ENCODE results near the gene PRSS22. TPM values are rescaled to one million over a fixed set of nuclear protein-coding genes. Genes with fewer than 3 reads are reported as not detected.
"Not testable (repeated sequence)": the region's sequence is repeated elsewhere in the genome, so short reads cannot be mapped to it uniquely, and the experiment has no call there.

PRSS22 gene, protein sequence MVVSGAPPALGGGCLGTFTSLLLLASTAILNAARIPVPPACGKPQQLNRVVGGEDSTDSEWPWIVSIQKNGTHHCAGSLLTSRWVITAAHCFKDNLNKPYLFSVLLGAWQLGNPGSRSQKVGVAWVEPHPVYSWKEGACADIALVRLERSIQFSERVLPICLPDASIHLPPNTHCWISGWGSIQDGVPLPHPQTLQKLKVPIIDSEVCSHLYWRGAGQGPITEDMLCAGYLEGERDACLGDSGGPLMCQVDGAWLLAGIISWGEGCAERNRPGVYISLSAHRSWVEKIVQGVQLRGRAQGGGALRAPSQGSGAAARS
- total RNA-seq = 10 to 100 TPM; 18.6 to 30.9 TPM

DNA sequence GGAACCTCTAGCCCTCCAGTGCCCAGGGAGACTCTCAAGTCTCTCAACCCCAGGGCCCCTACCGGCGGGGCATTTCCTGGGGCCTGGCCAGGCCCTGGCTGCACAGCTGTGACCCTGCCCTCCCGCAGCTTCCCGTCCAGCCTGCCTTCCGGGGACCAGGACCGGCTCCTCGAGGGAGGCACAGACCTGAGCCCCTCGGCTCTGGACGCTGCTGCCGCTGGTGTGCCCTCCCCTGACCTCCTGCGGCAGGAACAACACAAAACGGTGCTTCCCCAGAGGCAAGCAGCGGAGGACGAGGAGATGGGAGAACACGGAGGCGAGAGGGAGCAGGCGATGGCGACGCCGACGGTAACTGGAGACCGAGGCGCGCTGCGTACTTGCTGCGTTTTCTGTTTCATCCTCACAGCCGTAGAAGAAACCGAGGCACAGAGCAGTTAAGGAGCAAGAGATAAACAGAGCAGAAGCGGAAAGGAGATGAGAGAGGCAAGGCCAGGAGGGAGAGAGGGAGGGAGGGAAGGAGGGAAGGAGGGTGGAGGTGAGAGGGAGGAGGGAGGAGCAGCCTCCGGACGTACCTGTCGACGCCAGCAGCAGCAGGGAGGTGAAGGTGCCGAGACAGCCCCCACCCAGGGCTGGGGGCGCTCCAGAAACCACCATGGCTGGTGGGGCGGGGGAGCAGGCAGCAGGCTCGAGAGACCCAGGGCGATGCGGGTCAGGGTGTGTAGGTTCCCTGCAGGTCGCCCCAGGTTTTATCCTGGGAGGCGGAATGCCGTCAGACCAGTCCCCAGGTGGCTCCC, at the start of gene PRSS22:
TSS of gene PRSS22 (minus strand) at position 720 of the 794 bp plus-strand sequence. CDS start at position 654, 66 bp downstream.
- TF ChIP-seq POLR2AphosphoS5 (IDR thresholded peaks at IDR 0.05) (peak; percentile 36), POLR2A (IDR thresholded peaks at IDR 0.05) (peak; percentile 65)
- TF ChIP-seq, protein P1, sequence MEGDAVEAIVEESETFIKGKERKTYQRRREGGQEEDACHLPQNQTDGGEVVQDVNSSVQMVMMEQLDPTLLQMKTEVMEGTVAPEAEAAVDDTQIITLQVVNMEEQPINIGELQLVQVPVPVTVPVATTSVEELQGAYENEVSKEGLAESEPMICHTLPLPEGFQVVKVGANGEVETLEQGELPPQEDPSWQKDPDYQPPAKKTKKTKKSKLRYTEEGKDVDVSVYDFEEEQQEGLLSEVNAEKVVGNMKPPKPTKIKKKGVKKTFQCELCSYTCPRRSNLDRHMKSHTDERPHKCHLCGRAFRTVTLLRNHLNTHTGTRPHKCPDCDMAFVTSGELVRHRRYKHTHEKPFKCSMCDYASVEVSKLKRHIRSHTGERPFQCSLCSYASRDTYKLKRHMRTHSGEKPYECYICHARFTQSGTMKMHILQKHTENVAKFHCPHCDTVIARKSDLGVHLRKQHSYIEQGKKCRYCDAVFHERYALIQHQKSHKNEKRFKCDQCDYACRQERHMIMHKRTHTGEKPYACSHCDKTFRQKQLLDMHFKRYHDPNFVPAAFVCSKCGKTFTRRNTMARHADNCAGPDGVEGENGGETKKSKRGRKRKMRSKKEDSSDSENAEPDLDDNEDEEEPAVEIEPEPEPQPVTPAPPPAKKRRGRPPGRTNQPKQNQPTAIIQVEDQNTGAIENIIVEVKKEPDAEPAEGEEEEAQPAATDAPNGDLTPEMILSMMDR (IDR thresholded peaks at IDR 0.05) = no peak
- WGBS = 5% methylated on average over 42 of the region's 42 CpGs
- Histone ChIP-seq H3K4me3 (peak within 1 kb of the TSS; percentile 21 to 42), H3K9me3 (no peaks in the 10 kb centered on the region), H3K27ac (peak within 1 kb of the TSS; percentile 86 to 88), H3K27me3 (replicated peaks; ENCODE audit: insufficient read depth) (no peaks in the 10 kb centered on the region), H3K36me3 (no peaks in the 10 kb centered on the region), H3K4me1 (replicated peaks) (no peaks in the 10 kb centered on the region)
- peak; percentile 74 for DNase-seq (ENCODE audit: low spot score)
- intact Hi-C loops (cut with DNase I) = no loop called here

DNA sequence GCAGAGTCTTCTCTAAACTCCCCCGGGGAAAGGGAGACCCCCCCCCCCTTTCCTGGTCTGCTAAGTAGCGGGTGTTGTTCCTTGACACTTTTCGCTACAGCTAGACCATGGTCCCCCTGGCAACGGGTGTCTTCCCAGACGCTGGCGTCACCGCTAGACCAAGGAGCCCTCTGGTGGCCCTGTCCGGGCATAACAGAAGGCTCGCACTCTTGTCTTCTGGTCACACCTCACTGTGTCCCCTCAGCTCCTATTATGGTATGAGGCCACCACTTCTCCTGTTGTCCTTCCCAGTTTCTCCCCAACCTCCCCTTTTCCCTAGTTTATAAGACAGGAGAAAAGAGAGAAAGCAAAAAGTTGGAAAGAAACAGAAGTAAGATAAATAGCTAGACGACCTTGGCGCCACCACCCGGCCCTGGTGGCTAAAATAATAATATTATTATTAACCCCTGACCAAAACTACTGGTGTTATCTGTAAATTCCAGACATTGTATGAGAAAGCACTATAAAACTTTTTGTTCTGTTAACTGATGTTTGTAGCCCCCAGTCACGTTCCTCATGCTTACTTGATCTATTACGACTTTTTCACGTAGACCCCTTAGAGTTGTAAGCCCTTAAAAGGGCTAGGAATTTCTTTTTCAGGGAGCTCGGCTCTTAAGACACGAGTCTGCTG, 49.2 kb upstream of the PRSS22 start:
- H3K9me3 ChIP-seq; H3K4me1 ChIP-seq (replicated peaks); H3K36me3 ChIP-seq; H3K27ac ChIP-seq; intact Hi-C loops (cut with DNase I); H3K4me3 ChIP-seq; H3K27me3 ChIP-seq (replicated peaks; ENCODE audit: insufficient read depth): not testable (repeated sequence)
- DNase-seq (ENCODE audit: low spot score) = peak; percentile 39
- TF ChIP-seq, protein P1 (IDR thresholded peaks at IDR 0.05) = peak in 3 of 4 experiments; percentile 36 to 84 (median 71)
- WGBS = 20% methylated on average over 15 of the region's 17 CpGs

DNA sequence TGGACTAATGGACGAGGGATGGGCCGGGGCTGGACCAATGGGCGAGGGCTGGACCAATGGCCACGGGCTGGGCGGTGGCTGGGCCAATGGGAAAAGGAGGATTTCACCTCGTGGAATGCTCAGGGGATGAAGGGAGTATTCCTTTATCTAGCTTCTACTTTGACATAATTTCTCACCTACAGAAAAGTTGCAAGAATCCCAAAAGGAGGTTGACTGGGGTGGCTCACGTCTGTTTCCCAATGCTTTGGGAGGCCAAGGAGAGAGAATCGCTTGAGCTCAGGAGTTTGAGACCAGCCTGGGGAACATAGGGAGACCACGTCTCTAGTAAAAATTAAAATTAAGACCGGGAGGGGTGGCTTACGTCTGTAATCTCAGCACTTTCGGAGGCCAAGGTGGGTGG, 48.0 kb upstream of the PRSS22 start:
- no peaks in the 10 kb centered on the region for H3K27me3 ChIP-seq (replicated peaks; ENCODE audit: insufficient read depth)
- DNase-seq (ENCODE audit: low spot score) = no peak
- H3K9me3 ChIP-seq = no peaks in the 10 kb centered on the region
- WGBS = 25% methylated on average over 12 of the region's 12 CpGs
- H3K4me1 ChIP-seq (replicated peaks) = no peaks in the 10 kb centered on the region
- intact Hi-C loops (cut with DNase I) = loop anchor here (2.0 kb wide), 1 partner anchor 23 kb away; the partner anchor contains the start of gene FLYWCH2
- no peak overlapping the region for H3K27ac ChIP-seq
- TF ChIP-seq, protein P1 (IDR thresholded peaks at IDR 0.05) = no peak
- peak; percentile 66 for TF ChIP-seq POLR2AphosphoS5 (IDR thresholded peaks at IDR 0.05)
- H3K36me3 ChIP-seq = no peaks in the 10 kb centered on the region
- H3K4me3 ChIP-seq = no peak overlapping the region

DNA sequence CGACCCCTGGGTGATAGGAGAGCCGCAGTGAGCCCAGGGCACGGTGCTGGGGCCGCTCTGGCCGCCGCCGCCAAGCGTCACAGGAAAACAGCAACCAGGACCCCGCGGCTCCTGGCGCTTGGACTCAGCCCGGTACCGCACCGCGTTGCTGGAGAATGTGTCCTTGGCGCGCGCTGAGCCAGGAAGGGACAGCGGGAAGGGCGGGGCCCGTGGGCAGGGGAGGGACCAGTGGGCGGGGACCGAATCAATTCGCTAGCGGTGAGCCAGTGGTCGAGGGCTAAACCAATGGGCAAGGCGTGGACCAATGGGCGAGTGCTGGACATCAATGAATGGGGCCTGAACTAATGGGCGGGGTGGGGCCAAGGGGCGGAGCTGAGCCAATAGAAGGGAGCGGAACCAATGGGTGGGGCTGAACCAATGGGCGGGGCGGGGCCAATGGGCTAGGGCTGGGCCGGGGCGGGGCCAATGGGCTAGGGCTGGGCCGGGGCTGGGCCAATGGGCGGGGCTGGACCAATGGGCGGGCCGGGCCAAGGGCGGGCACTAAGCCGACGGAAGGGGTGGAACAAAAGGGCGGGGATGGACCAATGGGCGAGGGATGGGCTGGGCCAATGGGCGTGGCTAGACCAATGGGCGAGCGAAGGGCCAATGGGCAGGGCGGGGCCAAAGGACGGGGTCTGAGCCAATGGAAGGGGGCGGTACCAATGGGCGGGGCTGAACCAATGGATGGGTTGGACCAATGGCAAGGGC, 47.4 kb upstream of the PRSS22 start:
- DNase-seq (ENCODE audit: low spot score) = peak; percentile 100
- no peaks in the 10 kb centered on the region for H3K27me3 ChIP-seq (replicated peaks; ENCODE audit: insufficient read depth)
- WGBS = 2% methylated on average over 36 of the region's 51 CpGs
- peak overlapping the region; percentile 94 to 95 for H3K27ac ChIP-seq
- H3K4me3 ChIP-seq = peak overlapping the region; percentile 78 to 86
- no peaks in the 10 kb centered on the region for H3K9me3 ChIP-seq
- intact Hi-C loops (cut with DNase I) = loop anchor here (2.0 kb wide), 1 partner anchor 23 kb away; the partner anchor contains the start of gene FLYWCH2
- TF ChIP-seq, protein P1 (IDR thresholded peaks at IDR 0.05) = peak in 1 of 4 experiments; percentile 12
- peak; percentile 96 for TF ChIP-seq POLR2AphosphoS5 (IDR thresholded peaks at IDR 0.05)
- peak; percentile 95 for TF ChIP-seq POLR2A (IDR thresholded peaks at IDR 0.05)
- H3K4me1 ChIP-seq (replicated peaks) = no peaks in the 10 kb centered on the region
- no peaks in the 10 kb centered on the region for H3K36me3 ChIP-seq

Measured in prostate gland (tissue), 2 donors.